Spleen (tissue), 11 donors: ENCODE measurements around the gene ACTN4. TPM values are rescaled to one million over a fixed set of nuclear protein-coding genes. Genes with fewer than 3 reads are reported as not detected.

Experiments
- DNase-seq: peaks from one replicate; pipeline ENCODE4 v3.0.0-alpha.2; 2020
- H3K27ac ChIP-seq, 8 donors: fragments of 200-600 bp; sonication (generic) in 7 of 8; 1 replicate in 4 of 8; 2 replicates in 4 of 8; pipeline versions ENCODE4 v1.5.0 to v1.8.0; 2016 to 2021; ENCODE audit warnings: inconsistent platforms in 4 of 8, mild to moderate bottlenecking in 4 of 8, moderate library complexity in 1 of 8
- H3K27me3 ChIP-seq, 7 donors: fragments of 200-600 bp; sonication (generic) in 6 of 7; replicated peaks in 1 of 7; 1 replicate in 4 of 7; 2 replicates in 3 of 7; pipeline versions ENCODE4 v1.5.0 to v1.8.0; 2016 to 2021; ENCODE audit warnings: inconsistent platforms in 3 of 7, mild to moderate bottlenecking in 1 of 7
- H3K36me3 ChIP-seq, 6 donors: fragments of 200-600 bp; sonication (generic) in 5 of 6; 1 replicate in 4 of 6; 2 replicates in 2 of 6; pipeline versions ENCODE4 v1.5.0 to v1.8.0; 2016 to 2021; ENCODE audit warnings: inconsistent platforms in 2 of 6
- H3K4me1 ChIP-seq, 6 donors: fragments of 200-600 bp; sonication (generic) in 5 of 6; 1 replicate in 3 of 6; 2 replicates in 3 of 6; pipeline versions ENCODE4 v1.5.0 to v1.8.0; 2016 to 2021; ENCODE audit warnings: inconsistent platforms in 3 of 6
- H3K4me3 ChIP-seq, 8 donors: fragments of 200-600 bp; sonication (generic) in 7 of 8; 1 replicate in 4 of 8; 2 replicates in 4 of 8; pipeline versions ENCODE4 v1.5.0 to v1.8.0; 2016 to 2021; ENCODE audit warnings: inconsistent platforms in 4 of 8, mild to moderate bottlenecking in 4 of 8, moderate library complexity in 2 of 8
- H3K9me3 ChIP-seq, 8 donors: fragments of 200-600 bp; sonication (generic) in 7 of 8; 1 replicate in 4 of 8; 2 replicates in 4 of 8; pipeline versions ENCODE4 v1.5.0 to v1.8.0; 2016 to 2021; ENCODE audit warnings: inconsistent platforms in 4 of 8
- POLR2A ChIP-seq, 3 donors: fragments of 450-650 bp; IDR thresholded peaks; one replicate each; pipeline ENCODE4 v1.5.1; 2017; ENCODE audit warnings: antibody characterized with exemption in 3 of 3, mild to moderate bottlenecking in 1 of 3
- POLR2AphosphoS5 ChIP-seq, 3 donors: sonication (generic); formaldehyde crosslinking; IDR thresholded peaks; one replicate each; pipeline ENCODE4 v1.5.1; 2017; ENCODE audit warnings: antibody characterized with exemption in 3 of 3
- WGBS, 5 donors: extraction: QIAGEN DNeasy Blood & Tissue Kit in 3 of 5; methylation state at CpG; one replicate each; pipeline versions ENCODE4 v1.1.5 to v1.1.7; 2013 to 2018; 5-methylcytosine and 5-hydroxymethylcytosine counted together
- intact Hi-C: fragments of 100-400 bp; cut with DNase I; formaldehyde crosslinking; loops from one replicate; pipeline ENCODE4 v1.15.0; 2023; ENCODE audit warnings: low total_unique reads
- polyA plus RNA-seq, 3 donors: library from polyadenylated mRNA; stranded (reverse); fragments of 200-250 nt; gene quantifications; one replicate each; pipeline ENCODE4 v1.2.1, GENCODE V29; 2013
- total RNA-seq, 7 donors: library from RNA; depleted of rRNA in 3 of 7; stranded (reverse); fragments of >200 nt in 3 of 7; fragmentation: NEBNext Ultra II Directional in 4 of 7; extraction: Animal tissue kit (Norgen Biotek cat#: 25700) in 4 of 7; gene quantifications; one replicate each; pipeline versions ENCODE4 v1.1.0 to v1.2.1, GENCODE V29; 2016 to 2021
- TF ChIP-seq, protein P1 (sequence below), 11 experiments: fragments of 200-600 bp in 7 of 11; fragments of 450-650 bp in 4 of 11; sonication (generic) in 4 of 11; IDR thresholded peaks in 8 of 11; conservative IDR thresholded peaks in 3 of 11; 1 replicate in 7 of 11; 2 replicates in 4 of 11; pipeline versions ENCODE4 v1.4.0 to v1.8.0; 2016 to 2021; ENCODE audit warnings: antibody characterized with exemption in 11 of 11, inconsistent platforms in 4 of 11, mild to moderate bottlenecking in 1 of 11
- donor health status: healthy with polysubstance abuse.
- donor health status: DM: no; HTN: no; CAD: no; lungs with moderate emphysema.
- donor health status: DM: no; HTN: no; CAD: no.
- donor health status: Bipolar disorder and iron deficiency.
- donor health status: healthy.
- donor health status: DM: no; HTN: no; CAD: no.
- donor health status: DM: yes; HTN: yes; CAD: no.

The ACTN4 gene
- total and polyA plus RNA-seq, 10 donors, result 39.3 to 621 (median 408) TPM

DNA sequence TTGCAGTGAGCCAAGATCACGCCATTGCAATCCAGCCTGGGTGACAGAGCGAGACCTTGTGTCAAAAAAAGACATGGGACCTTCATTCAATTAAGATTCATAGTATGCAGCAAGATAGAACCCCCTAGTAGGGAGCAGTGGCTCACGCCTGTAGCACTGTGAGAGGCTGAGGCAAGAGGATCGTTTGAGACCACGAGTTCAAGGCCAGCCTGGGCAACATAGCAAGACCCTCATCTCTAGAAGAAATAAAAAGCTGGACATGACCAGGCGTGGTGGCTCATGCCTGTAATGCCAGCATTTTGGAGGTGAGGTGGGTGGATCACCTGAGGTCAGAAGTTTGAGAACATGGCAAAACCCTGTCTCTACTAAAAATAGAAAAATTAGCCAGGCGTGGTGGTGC, 133.0 kb downstream of the ACTN4 start:
- peak overlapping the region in 4 of 8 donors; percentile 76 to 80 (median 78) for H3K27ac ChIP-seq
- H3K36me3 ChIP-seq, result no peaks in the 10 kb centered on the region
- WGBS, 5 donors, result 81 to 93% (median 85%) methylated on average over 7 of the region's 7 CpGs
- no peaks in the 10 kb centered on the region for H3K9me3 ChIP-seq
- peaks cover 0 to 14% (median 0%) of the 10 kb centered on the region in 6 donors for H3K4me1 ChIP-seq
- TF ChIP-seq POLR2A (IDR thresholded peaks at IDR 0.05) (no peak), POLR2AphosphoS5 (IDR thresholded peaks at IDR 0.05) (no peak)
- H3K27me3 ChIP-seq, result peaks cover 0 to 4% (median 0%) of the 10 kb centered on the region in 7 donors
- intact Hi-C loops, result no loop called here
- peak; percentile 27 for DNase-seq
- H3K4me3 ChIP-seq, result no peak overlapping the region

DNA sequence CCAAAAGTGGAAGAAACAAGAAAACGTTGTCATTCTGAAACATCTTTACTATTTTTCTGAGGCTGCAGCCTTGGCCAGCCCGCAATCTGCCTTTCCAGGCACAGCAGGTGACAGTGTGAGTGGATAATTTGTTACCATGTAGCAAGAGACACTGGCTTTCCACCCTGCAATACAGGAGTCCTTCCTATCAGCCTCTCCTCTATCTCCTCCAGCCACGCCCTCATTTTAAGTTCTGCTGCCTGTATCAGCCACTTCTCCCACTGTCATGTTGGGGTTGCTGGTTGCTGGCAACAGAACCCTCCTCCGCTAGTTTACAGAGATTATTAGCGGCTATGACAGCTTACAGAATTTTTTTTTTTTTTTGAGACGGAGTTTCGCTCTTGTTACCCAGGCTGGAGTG, 133.6 kb downstream of the ACTN4 start:
- no peaks in the 10 kb centered on the region for H3K9me3 ChIP-seq
- TF ChIP-seq, protein P1, sequence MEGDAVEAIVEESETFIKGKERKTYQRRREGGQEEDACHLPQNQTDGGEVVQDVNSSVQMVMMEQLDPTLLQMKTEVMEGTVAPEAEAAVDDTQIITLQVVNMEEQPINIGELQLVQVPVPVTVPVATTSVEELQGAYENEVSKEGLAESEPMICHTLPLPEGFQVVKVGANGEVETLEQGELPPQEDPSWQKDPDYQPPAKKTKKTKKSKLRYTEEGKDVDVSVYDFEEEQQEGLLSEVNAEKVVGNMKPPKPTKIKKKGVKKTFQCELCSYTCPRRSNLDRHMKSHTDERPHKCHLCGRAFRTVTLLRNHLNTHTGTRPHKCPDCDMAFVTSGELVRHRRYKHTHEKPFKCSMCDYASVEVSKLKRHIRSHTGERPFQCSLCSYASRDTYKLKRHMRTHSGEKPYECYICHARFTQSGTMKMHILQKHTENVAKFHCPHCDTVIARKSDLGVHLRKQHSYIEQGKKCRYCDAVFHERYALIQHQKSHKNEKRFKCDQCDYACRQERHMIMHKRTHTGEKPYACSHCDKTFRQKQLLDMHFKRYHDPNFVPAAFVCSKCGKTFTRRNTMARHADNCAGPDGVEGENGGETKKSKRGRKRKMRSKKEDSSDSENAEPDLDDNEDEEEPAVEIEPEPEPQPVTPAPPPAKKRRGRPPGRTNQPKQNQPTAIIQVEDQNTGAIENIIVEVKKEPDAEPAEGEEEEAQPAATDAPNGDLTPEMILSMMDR (IDR thresholded peaks at IDR 0.05 in 8 of 11, conservative IDR thresholded peaks at IDR 0.05 in 3 of 11), result no peak
- peaks cover 0 to 14% (median 0%) of the 10 kb centered on the region in 6 donors for H3K4me1 ChIP-seq
- peak overlapping the region in 2 of 8 donors; percentile 76 to 79 for H3K27ac ChIP-seq
- H3K36me3 ChIP-seq, result no peaks in the 10 kb centered on the region
- no peak for DNase-seq
- H3K27me3 ChIP-seq, result peaks cover 0 to 4% (median 0%) of the 10 kb centered on the region in 7 donors
- H3K4me3 ChIP-seq, result no peak overlapping the region
- intact Hi-C loops, result no loop called here
- WGBS, 5 donors, result 71 to 82% (median 77%) methylated on average over 7 of the region's 7 CpGs

Other genes starting within 250 kb of the ACTN4 start
- gene FAM98C, start 244.6 kb upstream of the ACTN4 start, total RNA-seq, result 10 to 100 TPM; 18.0 to 26.1 (median 20.4) TPM
- gene FAM98C, start 244.6 kb upstream of the ACTN4 start, polyA plus RNA-seq, result 10 to 100 TPM; 25.2 to 27.4 (median 26.1) TPM
- gene RASGRP4, start 221.4 kb upstream of the ACTN4 start, total RNA-seq, result 10 to 100 TPM; 15.6 to 59.9 (median 32.1) TPM
- 1 to 10 TPM; 1.7 to 7.4 (median 6.7) TPM for gene RASGRP4, start 221.4 kb upstream of the ACTN4 start, polyA plus RNA-seq
- 1 to 10 TPM in 5 of 7 donors, under 1 TPM in 2; 0.32 to 3.0 (median 1.4) TPM for gene RYR1, start 214.0 kb upstream of the ACTN4 start, total RNA-seq
- gene RYR1, start 214.0 kb upstream of the ACTN4 start, polyA plus RNA-seq, result 1 to 10 TPM in 1 of 3 donors, under 1 TPM in 2; 0.32 to 3.2 (median 0.39) TPM
- 100 to 1,000 TPM in 4 of 7 donors, 10 to 100 TPM in 3; 58.2 to 163 (median 122) TPM for gene MAP4K1, start 29.7 kb upstream of the ACTN4 start, total RNA-seq
- 100 to 1,000 TPM in 2 of 3 donors, 10 to 100 TPM in 1; 81.3 to 161 (median 153) TPM for gene MAP4K1, start 29.7 kb upstream of the ACTN4 start, polyA plus RNA-seq
- gene EIF3K, start 28.5 kb upstream of the ACTN4 start, total RNA-seq, result 100 to 1,000 TPM; 232 to 538 (median 244) TPM
- gene EIF3K, start 28.5 kb upstream of the ACTN4 start, polyA plus RNA-seq, result 100 to 1,000 TPM; 276 to 365 (median 328) TPM
- gene CAPN12, start 96.8 kb downstream of the ACTN4 start, total RNA-seq, result 10 to 100 TPM in 5 of 7 donors, 1 to 10 TPM in 2; 9.0 to 25.6 (median 12.6) TPM
- gene CAPN12, start 96.8 kb downstream of the ACTN4 start, polyA plus RNA-seq, result 10 to 100 TPM; 15.2 to 33.3 (median 29.1) TPM
- 1 to 10 TPM in 1 of 7 donors, not detected in 6; 4.4 TPM for gene LGALS7, start 125.9 kb downstream of the ACTN4 start, total RNA-seq
- gene LGALS7, start 125.9 kb downstream of the ACTN4 start, polyA plus RNA-seq, result 1 to 10 TPM in 2 of 3 donors, under 1 TPM in 1; 0.52 to 7.4 (median 5.1) TPM
- gene LGALS7B, start 141.6 kb downstream of the ACTN4 start, total RNA-seq, result 10 to 100 TPM in 2 of 7 donors, 1 to 10 TPM in 2, not detected in 3; 1.1 to 60.3 (median 17.5) TPM
- 100 to 1,000 TPM in 2 of 3 donors, 1 to 10 TPM in 1; 1.1 to 167 (median 116) TPM for gene LGALS7B, start 141.6 kb downstream of the ACTN4 start, polyA plus RNA-seq
- gene LGALS4, start 165.3 kb downstream of the ACTN4 start, total RNA-seq, result 1 to 10 TPM; 1.1 to 7.5 (median 2.8) TPM
- 1 to 10 TPM; 2.9 to 9.6 (median 9.3) TPM for gene LGALS4, start 165.3 kb downstream of the ACTN4 start, polyA plus RNA-seq
- gene ECH1, start 184.1 kb downstream of the ACTN4 start, total RNA-seq, result 100 to 1,000 TPM; 119 to 293 (median 191) TPM
- gene ECH1, start 184.1 kb downstream of the ACTN4 start, polyA plus RNA-seq, result 100 to 1,000 TPM; 196 to 370 (median 216) TPM
- 100 to 1,000 TPM; 188 to 357 (median 294) TPM for gene HNRNPL, start 202.3 kb downstream of the ACTN4 start, total RNA-seq
- 100 to 1,000 TPM; 147 to 175 (median 168) TPM for gene HNRNPL, start 202.3 kb downstream of the ACTN4 start, polyA plus RNA-seq
- gene RINL, start 230.6 kb downstream of the ACTN4 start, total RNA-seq, result 10 to 100 TPM; 14.5 to 31.3 (median 26.5) TPM
- 10 to 100 TPM; 26.6 to 42.5 (median 36.0) TPM for gene RINL, start 230.6 kb downstream of the ACTN4 start, polyA plus RNA-seq